Measurements from ENCODE around the gene FKBP1B. TPM values are rescaled to one million over a fixed set of nuclear protein-coding genes. Genes with fewer than 3 reads are reported as not detected.

Gene FKBP1B
- total RNA-seq, 1 experiment from 2014 or later = 52.0 TPM

GRCh38 chr2:24052951-24053350 lies 3.4 kb downstream of the FKBP1B start:
- DNase-seq (ENCODE audit: low spot score) = no peak
- in situ Hi-C loops (cut with HindIII; ENCODE audit: low sequenced_read_pairs) = no loop called here

GRCh38 chr2:24054366-24055010 lies 4.9 kb downstream of the FKBP1B start:
- in situ Hi-C loops (cut with HindIII; ENCODE audit: low sequenced_read_pairs) = no loop called here
- peak; percentile 76 for DNase-seq (ENCODE audit: low spot score)

- in situ Hi-C loops (cut with HindIII; ENCODE audit: low sequenced_read_pairs) = no loop called here
- no peak for DNase-seq (ENCODE audit: low spot score)
Observed at GRCh38 chr2:24055750-24056149, 6.2 kb downstream of the FKBP1B start.

GRCh38 chr2:24058564-24059271 lies 9.2 kb downstream of the FKBP1B start:
- in situ Hi-C loops (cut with HindIII; ENCODE audit: low sequenced_read_pairs) = no loop called here
- no peak for DNase-seq (ENCODE audit: low spot score)

- in situ Hi-C loops (cut with HindIII; ENCODE audit: low sequenced_read_pairs) = no loop called here
- no peak for DNase-seq (ENCODE audit: low spot score)
Observed at GRCh38 chr2:24065341-24065740, 15.8 kb downstream of the FKBP1B start.

- in situ Hi-C loops (cut with HindIII; ENCODE audit: low sequenced_read_pairs) = no loop called here
Observed at GRCh38 chr2:24072259-24072658, 22.7 kb downstream of the FKBP1B start.

GRCh38 chr2:24073816-24074215 lies 24.3 kb downstream of the FKBP1B start:
- in situ Hi-C loops (cut with HindIII; ENCODE audit: low sequenced_read_pairs) = no loop called here
- no peak for DNase-seq (ENCODE audit: low spot score)

More at GRCh38 chr2:24072259-24072658, 22.7 kb downstream of the FKBP1B start:
- no peak for DNase-seq (ENCODE audit: low spot score)

GRCh38 chr2:24075259-24075658 lies 25.7 kb downstream of the FKBP1B start:
- in situ Hi-C loops (cut with HindIII; ENCODE audit: low sequenced_read_pairs) = no loop called here

GRCh38 chr2:24075915-24076848 lies 26.6 kb downstream of the FKBP1B start, which contains the start of gene SF3B6:
SF3B6 (minus strand) TSS chr2:24076326; CDS start chr2:24076229, 97 bp downstream.
- DNase-seq (ENCODE audit: low spot score) = peak; percentile 99
- in situ Hi-C loops (cut with HindIII; ENCODE audit: low sequenced_read_pairs) = no loop called here

More at GRCh38 chr2:24075259-24075658, 25.7 kb downstream of the FKBP1B start:
- DNase-seq (ENCODE audit: low spot score) = no peak

- DNase-seq (ENCODE audit: low spot score) = peak; percentile 37
- in situ Hi-C loops (cut with HindIII; ENCODE audit: low sequenced_read_pairs) = no loop called here
Observed at GRCh38 chr2:24076849-24077534, 27.5 kb downstream of the FKBP1B start.

GRCh38 chr2:24077535-24077877 lies 28.0 kb downstream of the FKBP1B start:
- in situ Hi-C loops (cut with HindIII; ENCODE audit: low sequenced_read_pairs) = no loop called here
- no peak for DNase-seq (ENCODE audit: low spot score)

GRCh38 chr2:24077879-24078278 lies 28.3 kb downstream of the FKBP1B start:
- in situ Hi-C loops (cut with HindIII; ENCODE audit: low sequenced_read_pairs) = no loop called here

GRCh38 chr2:24080701-24081100 lies 31.2 kb downstream of the FKBP1B start:
- in situ Hi-C loops (cut with HindIII; ENCODE audit: low sequenced_read_pairs) = no loop called here
- no peak for DNase-seq (ENCODE audit: low spot score)

More at GRCh38 chr2:24077879-24078278, 28.3 kb downstream of the FKBP1B start:
- no peak for DNase-seq (ENCODE audit: low spot score)

- in situ Hi-C loops (cut with HindIII; ENCODE audit: low sequenced_read_pairs) = no loop called here
- DNase-seq (ENCODE audit: low spot score) = no peak
Observed at GRCh38 chr2:24082787-24083566, 33.4 kb downstream of the FKBP1B start.

- in situ Hi-C loops (cut with HindIII; ENCODE audit: low sequenced_read_pairs) = no loop called here
- DNase-seq (ENCODE audit: low spot score) = peak; percentile 56
Observed at GRCh38 chr2:24083567-24084385, 34.2 kb downstream of the FKBP1B start.

- in situ Hi-C loops (cut with HindIII; ENCODE audit: low sequenced_read_pairs) = no loop called here
- peak; percentile 77 for DNase-seq (ENCODE audit: low spot score)
Observed at GRCh38 chr2:24084386-24085199, 35.1 kb downstream of the FKBP1B start, which contains the start of gene TP53I3. TP53I3 (minus strand) TSS chr2:24084834; CDS start chr2:24084326, 508 bp downstream.

- no peak for DNase-seq (ENCODE audit: low spot score)
- in situ Hi-C loops (cut with HindIII; ENCODE audit: low sequenced_read_pairs) = no loop called here
Observed at GRCh38 chr2:24085200-24085489, 35.6 kb downstream of the FKBP1B start.

All from G401 (cell line).